Measurements from ENCODE around the gene JMJD7. TPM values are rescaled to one million over a fixed set of nuclear protein-coding genes. Genes with fewer than 3 reads are reported as not detected.

The JMJD7 gene
- total and polyA plus RNA-seq, 9 of the 15 experiments (the other 6 are each of a cell fraction or from before 2014, with no cell fraction given): 1.2 to 13.9 (median 6.1) TPM

GRCh38 chr15:41880156-41880877 lies 52.4 kb downstream of the JMJD7 start (continued):
- no peak for TF ChIP-seq ZBTB26 (CRISPR knock-in tag; IDR thresholded peaks at IDR 0.05)
- TF ChIP-seq, protein P1, sequence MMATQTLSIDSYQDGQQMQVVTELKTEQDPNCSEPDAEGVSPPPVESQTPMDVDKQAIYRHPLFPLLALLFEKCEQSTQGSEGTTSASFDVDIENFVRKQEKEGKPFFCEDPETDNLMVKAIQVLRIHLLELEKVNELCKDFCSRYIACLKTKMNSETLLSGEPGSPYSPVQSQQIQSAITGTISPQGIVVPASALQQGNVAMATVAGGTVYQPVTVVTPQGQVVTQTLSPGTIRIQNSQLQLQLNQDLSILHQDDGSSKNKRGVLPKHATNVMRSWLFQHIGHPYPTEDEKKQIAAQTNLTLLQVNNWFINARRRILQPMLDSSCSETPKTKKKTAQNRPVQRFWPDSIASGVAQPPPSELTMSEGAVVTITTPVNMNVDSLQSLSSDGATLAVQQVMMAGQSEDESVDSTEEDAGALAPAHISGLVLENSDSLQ (IDR thresholded peaks at IDR 0.05): no peak
- no peak for TF ChIP-seq TCF7L2 (IDR thresholded peaks at IDR 0.05; ENCODE audit: low read depth, low read length)
- no peak for TF ChIP-seq NELFE (IDR thresholded peaks at IDR 0.05; ENCODE audit: insufficient read depth, insufficient read length)
- no peak for TF ChIP-seq ATF1 (CRISPR knock-in tag; IDR thresholded peaks at IDR 0.05)
- no peak for TF ChIP-seq ATF1 (tag; IDR thresholded peaks at IDR 0.05)
- no peak for TF ChIP-seq XRCC4 (IDR thresholded peaks at IDR 0.05; ENCODE audit: extremely low read depth, insufficient read depth, insufficient read length)
- TF ChIP-seq ZNF444 (CRISPR knock-in tag; IDR thresholded peaks at IDR 0.05): no peak
- no peak for TF ChIP-seq POLR3A (IDR thresholded peaks at IDR 0.05; ENCODE audit: borderline replicate concordance, extremely low read depth, insufficient read depth, insufficient read length)
- TF ChIP-seq, protein P2, sequence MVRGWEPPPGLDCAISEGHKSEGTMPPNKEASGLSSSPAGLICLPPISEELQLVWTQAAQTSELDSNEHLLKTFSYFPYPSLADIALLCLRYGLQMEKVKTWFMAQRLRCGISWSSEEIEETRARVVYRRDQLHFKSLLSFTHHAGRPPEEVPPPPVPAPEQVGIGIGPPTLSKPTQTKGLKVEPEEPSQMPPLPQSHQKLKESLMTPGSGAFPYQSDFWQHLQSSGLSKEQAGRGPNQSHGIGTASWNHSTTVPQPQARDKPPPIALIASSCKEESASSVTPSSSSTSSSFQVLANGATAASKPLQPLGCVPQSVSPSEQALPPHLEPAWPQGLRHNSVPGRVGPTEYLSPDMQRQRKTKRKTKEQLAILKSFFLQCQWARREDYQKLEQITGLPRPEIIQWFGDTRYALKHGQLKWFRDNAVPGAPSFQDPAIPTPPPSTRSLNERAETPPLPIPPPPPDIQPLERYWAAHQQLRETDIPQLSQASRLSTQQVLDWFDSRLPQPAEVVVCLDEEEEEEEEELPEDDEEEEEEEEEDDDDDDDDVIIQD (CRISPR knock-in tag; IDR thresholded peaks at IDR 0.05): no peak
